ENCODE results near the gene CCDC33.

CCDC33 gene

DNA sequence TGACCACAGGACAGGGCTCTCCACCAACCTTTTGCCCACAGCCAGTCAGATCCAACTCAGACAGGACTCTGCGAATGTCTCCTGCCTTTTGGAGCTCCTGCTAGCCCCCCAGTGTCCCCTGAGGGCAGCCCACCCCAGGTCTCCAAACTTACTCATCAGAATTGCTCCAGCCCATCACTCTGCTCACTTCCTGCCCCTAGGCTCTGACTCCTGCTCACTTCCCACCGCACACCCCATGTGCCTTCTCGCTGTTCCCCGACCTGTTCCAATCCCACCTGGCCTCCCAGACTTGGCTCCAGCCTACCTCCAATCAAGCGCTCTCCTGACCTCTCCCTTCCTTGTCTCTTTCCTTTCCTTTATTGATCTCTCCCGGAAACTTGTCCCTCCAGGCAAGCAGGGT lies 27.6 kb upstream of the CCDC33 start:
- no peak for DNase-seq (ENCODE audit: low read depth)
- TF ChIP-seq, protein P1, sequence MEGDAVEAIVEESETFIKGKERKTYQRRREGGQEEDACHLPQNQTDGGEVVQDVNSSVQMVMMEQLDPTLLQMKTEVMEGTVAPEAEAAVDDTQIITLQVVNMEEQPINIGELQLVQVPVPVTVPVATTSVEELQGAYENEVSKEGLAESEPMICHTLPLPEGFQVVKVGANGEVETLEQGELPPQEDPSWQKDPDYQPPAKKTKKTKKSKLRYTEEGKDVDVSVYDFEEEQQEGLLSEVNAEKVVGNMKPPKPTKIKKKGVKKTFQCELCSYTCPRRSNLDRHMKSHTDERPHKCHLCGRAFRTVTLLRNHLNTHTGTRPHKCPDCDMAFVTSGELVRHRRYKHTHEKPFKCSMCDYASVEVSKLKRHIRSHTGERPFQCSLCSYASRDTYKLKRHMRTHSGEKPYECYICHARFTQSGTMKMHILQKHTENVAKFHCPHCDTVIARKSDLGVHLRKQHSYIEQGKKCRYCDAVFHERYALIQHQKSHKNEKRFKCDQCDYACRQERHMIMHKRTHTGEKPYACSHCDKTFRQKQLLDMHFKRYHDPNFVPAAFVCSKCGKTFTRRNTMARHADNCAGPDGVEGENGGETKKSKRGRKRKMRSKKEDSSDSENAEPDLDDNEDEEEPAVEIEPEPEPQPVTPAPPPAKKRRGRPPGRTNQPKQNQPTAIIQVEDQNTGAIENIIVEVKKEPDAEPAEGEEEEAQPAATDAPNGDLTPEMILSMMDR (IDR thresholded peaks at IDR 0.05; ENCODE audit: control insufficient read depth, extremely low read depth, insufficient read depth): no peak
- H3K4me3 ChIP-seq (ENCODE audit: low read depth, low read length): no peak overlapping the region

GRCh38 chr15:74208901-74209559 lies 27.1 kb upstream of the CCDC33 start:
- TF ChIP-seq, protein P1 (IDR thresholded peaks at IDR 0.05; ENCODE audit: control insufficient read depth, extremely low read depth, insufficient read depth): no peak
- no peak overlapping the region for H3K4me3 ChIP-seq (ENCODE audit: low read depth, low read length)
- no peak for DNase-seq (ENCODE audit: low read depth)

DNA sequence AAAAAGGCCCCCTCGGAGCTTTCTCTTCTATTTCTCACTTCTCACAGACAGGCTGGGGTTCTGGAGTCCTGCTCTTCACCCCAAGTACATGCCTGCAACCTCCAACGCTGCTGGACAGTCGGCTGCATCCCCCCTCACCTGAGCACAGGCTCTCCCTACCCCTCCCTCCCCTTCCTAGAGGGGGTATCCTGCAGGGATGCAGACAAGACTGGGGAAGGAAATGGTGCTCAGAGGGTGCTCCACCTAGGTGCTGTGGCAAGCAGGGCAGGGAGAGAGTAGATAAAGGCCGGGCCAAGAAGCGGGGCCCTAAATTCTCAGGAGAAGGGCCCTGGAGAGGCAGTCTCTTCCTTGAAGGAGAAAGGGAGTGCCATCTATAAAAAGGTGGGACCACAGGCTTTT lies 26.6 kb upstream of the CCDC33 start:
- no peak overlapping the region for H3K4me3 ChIP-seq (ENCODE audit: low read depth, low read length)
- no peak for DNase-seq (ENCODE audit: low read depth)
- TF ChIP-seq, protein P1 (IDR thresholded peaks at IDR 0.05; ENCODE audit: control insufficient read depth, extremely low read depth, insufficient read depth): no peak

GRCh38 chr15:74209997-74210671 lies 26.0 kb upstream of the CCDC33 start:
- DNase-seq (ENCODE audit: low read depth): no peak
- no peak overlapping the region for H3K4me3 ChIP-seq (ENCODE audit: low read depth, low read length)
- TF ChIP-seq, protein P1 (IDR thresholded peaks at IDR 0.05; ENCODE audit: control insufficient read depth, extremely low read depth, insufficient read depth): no peak

GRCh38 chr15:74210729-74211128 lies 25.4 kb upstream of the CCDC33 start:
- no peak overlapping the region for H3K4me3 ChIP-seq (ENCODE audit: low read depth, low read length)
- no peak for DNase-seq (ENCODE audit: low read depth)
- TF ChIP-seq, protein P1 (IDR thresholded peaks at IDR 0.05; ENCODE audit: control insufficient read depth, extremely low read depth, insufficient read depth): no peak

DNA sequence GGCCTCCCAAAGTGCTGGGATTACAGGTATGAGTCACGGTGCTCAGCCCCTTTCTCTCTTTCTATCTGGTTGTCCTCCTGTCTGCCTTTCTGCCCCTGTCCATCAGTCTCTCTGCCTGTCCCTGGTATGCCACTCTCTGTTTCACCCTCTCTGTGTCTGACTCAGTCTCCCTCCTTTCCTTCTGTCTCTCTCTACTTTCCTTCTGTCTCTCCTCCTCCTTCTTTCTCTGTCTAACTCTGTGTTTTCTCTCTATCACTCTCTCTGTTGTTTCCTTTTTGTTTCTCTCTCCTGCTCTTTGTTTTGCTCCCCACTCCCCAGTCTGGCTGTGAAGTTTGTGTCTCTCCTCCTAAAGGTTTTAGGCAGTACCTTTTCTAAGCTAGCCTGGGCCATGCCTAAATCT lies 24.5 kb upstream of the CCDC33 start:
- no peak overlapping the region for H3K4me3 ChIP-seq (ENCODE audit: low read depth, low read length)
- DNase-seq (ENCODE audit: low read depth): no peak
- TF ChIP-seq, protein P1 (IDR thresholded peaks at IDR 0.05; ENCODE audit: control insufficient read depth, extremely low read depth, insufficient read depth): no peak

All from LNCaP clone FGC (cell line).